HG03571 (cell line): ENCODE results near the gene CD7.

ENCODE experiments used
- ATAC-seq: cut with Tn5 transposase; IDR thresholded peaks from one replicate; pipeline ENCODE4 v1.9.1; 2021; ENCODE audit not compliant: unreplicated experiment

CD7 gene

DNA sequence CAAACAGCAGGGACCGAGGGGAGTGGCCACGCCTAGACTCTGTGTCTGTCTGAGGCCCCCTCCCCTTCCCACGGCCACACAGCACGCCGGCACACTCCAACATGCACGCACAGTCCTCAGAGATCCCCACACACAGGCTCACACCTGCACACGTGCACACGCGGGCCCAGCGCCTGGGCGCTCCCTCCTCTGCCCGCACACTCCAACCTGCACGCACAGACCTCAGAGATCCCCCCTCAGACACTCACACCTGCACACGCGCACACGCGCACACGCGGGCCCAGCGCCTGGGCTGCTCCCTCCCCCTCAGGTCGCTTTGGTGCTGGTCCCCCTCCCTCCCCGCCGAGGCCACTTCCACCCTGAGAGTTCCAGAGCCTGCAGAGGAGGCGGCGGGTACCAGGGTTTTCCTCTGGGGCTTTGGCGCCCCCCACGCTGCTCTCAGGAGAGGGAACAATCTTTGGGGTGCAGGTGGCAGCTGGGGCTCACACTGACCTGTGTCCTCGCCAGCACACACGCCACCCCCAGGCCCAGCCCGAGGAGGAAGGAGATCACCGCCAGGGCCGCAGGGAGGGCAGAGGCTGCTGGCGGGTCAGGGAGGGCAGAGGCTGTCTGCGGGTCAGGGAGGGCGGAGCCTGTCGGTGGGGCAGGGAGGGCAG is 1.6 kb downstream of the CD7 start:
- ATAC-seq, result no peak

DNA sequence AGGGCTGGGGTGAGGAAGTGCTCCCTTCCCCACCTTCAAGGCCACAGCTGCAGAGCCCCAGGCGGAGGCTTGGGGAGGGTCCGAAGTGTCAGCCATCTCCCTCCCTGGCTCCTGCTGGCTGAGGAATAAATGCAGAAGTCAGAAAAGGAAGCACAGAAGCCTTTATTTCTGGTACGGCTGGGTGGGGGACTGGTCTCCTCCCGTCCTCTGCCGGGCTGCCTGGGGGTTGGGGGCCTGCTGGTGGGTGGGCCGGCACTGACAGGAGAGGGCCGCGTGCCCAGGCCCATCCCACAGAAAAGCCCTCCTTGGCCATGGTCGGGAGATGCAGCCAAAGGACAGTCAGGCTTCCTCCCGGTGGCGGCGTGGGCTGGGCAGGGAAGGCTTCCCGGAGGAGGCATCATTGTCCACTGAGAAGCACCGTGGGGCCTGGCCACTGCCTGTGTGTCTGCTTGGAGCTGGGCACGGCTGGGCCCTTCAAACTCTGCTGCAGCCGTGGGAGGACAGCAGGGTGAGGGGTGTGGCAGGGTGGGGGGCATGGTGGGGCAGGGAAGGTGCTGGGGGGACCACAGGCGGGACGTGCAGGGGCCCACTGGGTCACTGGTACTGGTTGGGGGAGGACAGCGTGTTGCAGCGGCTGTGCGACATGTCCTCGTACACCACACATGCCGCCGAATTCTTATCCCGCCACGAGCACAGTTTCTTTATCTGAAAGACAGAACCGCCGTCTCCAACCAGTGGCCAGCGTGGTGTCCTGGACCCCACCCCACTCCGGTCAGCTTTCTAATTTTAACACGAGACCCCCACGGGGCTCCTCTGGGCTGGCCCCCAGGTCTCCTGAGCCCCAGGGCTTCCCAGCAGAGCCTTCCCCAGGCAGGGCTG is 2.4 kb downstream of the CD7 start:
- ATAC-seq, result no peak

DNA sequence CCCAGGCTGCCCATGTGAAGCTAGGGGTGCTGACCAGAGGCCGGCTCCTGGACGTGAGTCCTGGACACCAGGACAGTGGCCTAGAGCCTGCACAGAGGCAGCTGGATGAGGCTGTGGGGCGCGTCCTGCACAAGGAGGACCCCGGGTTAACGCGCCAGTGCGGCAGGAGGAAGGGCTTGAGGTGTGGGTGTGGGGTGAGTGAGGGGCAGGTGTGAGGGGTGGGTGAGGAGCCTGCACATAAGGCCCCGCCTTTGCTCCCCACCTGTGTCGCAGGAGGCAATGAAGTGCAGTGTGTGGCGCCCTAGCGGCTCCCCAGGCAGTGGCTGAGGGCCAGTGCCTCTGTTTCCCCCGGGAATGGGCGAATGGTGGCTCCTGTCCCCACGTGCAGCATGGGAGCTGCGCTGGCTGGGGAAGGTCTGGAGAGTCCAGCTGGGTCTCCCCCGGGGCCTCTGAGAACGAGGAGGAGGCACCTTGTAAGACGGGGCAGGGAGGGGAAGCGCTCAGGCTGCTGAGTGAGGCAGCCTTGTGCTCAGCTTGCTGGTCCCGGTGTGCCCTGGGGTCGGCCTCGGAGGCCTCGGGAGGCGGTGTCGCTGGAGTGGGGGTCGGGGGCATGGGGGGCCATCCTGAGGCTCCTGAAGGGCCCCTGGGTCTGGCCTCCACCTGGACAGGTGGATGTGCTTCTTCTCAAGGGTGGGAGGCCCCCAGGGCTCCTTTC is 3.2 kb downstream of the CD7 start:
- no peak for ATAC-seq

DNA sequence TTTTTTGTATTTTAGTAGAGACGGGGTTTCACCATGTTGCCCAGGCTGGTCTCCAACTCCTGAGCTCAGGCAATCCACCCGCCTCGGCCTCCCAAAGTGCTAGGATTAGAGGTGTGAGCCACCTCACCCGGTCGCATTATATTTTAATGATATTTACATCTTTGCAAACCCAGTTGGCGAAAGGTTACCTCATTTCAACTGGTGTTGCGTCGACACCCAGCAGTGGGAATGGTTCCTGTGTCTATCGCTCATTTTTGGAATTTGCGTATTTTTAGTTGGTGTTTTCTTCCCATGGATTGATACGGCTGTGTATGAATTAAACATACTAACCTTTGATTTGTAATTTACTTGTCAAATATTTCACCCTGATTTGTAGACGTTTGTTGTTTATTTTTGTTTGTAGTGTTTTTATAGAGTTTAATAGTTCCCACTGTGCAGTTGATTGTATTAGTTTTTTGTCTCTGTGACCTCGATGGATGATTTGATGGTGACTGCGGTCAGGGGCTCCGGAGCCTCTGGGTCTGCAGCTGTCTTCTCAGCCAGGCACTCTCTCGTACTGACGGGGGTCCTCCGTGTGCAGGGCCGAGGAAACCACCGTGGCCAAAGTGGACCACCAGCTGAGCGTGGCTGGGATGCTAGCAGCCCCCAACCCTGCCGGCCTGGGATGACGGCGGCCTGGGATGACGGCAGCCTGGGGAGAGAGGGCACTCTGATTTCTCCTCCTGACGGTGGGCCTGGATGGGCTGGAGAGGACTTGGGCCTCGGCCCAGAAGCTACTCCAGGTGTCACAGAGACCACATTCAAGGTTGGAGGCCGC is 4.0 kb downstream of the CD7 start:
- ATAC-seq, result no peak

DNA sequence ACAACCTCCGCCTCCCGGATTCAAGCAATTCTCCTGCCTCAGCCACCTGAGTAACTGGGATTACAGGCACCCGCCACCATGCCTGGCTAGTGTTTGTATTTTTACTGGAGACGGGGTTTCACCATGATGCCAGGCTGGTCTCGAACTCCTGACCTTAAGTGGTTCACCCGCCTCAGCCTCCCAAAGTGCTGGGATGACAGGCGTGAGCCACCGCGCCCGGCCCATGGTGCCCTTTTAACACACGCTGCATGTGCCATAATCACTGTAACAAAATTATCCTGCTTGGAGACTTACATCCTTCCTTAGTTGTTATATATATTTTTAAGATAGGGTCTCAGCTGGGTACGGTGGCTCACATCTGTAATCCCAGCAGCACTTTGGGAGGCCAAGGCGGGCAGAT is 5.4 kb downstream of the CD7 start:
- no peak for ATAC-seq

DNA sequence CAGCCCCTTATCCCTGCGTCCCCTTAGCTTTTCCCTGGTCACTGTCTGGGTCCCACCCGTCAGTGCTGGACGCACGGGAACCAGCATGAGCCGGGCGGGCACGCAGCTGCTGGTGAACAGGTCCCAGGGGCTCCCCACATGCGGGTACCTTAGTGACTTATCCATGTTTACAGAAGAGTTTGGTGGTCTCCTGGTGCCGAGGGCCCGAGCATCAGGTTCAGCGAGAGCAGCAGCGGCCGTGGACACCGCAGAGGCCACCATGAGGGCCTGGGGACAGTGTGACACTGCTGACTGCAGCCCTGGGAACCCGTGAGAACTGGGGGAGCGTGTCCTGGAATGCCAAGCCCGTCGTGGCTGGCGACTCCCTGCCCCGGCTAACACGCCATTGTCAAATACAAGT is 6.5 kb downstream of the CD7 start:
- no peak for ATAC-seq

DNA sequence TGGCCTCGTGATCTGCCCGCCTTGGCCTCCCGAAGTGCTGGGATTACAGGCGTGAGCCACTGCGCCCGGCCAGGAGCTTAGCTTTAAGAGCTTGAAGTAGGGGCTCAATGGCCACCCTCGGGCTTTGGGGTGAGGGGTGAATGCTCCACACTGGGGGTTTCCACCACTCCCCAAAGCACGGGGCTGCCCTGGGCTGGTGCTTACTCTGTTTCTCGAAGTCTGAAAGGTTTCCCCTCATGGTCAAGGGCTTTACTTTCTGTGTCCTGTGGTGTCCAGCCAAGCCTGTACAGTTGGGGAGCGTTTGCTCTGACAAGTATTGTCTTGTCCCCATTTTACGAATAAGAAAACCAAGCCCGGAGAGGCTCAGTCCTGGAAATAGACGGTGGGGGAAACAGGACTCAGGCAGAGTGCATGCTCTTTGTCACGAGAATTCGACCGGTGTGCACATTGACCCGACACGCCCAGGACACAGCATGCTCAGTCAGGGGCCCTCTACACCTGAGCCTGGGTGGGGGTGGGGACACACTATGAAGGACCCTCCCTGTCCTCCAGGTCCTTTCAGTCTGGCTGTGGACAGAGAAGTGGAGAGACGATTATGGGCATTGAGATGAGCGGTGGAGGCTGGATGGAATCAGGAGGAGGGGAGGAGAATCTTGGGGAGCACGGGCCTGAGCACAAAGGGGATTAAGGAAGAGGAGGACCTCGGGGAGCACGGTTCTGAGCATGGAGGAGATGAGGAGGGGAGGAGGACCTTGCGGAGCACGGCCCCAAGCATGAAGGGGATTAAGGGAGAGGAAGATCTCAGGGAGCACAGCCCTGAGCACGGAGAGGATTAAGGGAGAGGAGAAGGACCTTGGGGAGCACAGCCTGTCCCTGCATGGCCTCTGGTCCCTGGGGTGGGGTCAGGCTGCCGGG is 7.5 kb downstream of the CD7 start:
- no peak for ATAC-seq

DNA sequence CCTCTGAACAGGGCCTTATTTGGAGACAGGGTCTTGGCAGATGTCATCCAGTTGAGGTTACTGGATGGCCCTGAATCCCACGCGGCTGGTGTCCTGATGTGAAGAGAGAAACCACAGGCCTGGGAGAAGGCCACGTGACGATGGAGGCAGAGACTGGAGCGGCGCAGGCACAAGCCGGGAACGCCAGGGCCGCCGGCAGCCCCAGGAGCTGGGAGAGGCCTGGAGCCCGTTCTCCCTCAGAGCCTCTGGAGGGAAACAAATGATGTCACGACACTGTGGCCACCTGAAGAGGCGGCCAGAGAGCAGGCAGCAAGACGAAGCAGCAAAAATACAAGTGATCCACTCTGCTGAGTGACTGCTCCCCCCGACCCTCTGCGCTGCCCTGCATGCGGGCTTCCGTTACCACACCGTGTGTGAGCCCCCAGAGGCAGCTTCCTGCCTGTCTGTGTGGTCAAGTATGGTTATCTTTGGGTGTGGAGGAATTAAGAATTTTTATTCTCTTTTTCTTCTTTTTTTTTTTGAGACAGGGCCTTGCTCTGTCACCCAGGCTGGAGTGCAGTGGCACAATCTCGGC is 11.6 kb downstream of the CD7 start:
- ATAC-seq, result no peak

DNA sequence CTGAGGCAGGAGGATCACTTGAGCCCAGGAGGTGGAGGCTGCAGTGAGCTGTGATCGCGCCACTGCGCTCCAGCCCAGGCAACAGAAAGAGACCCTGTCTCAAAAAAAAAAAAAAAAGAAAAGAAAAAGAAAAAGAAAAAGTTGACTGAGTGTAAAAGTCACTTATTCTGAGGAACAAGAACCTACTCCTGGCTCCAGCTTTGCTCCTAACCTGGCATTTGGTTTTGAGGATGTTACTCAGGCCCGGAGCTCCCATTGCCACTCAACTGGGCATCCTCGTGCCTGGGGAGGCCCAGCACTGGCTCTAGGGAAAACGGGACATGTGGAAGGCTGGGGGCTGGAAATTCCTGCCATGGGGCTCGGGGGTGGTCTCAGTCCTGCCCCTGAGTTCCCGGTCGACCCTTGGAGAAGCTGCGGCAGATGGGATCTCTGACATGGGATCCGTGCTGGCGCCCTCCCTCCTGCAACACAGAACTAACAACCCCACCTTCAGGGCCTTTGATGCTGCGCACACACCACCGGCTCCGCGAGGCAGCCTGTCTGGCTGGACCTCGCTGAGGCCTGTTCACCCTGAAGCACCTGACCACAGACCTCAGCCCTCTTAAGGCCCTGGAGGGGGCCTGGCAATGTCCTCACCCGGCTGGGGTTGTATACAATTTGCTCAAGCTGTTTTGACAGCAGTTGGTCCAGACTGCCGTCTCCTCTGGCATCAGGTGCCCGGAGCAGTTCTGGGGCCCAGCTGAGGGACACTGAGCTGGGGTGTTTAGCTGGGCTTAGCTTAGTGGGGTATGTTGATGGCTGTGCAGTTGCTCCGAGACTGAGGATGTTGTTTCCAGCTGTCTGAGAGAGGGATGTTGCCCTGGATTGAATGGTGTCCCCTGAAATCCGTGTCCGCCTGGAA is 12.3 kb downstream of the CD7 start:
- ATAC-seq, result no peak

DNA sequence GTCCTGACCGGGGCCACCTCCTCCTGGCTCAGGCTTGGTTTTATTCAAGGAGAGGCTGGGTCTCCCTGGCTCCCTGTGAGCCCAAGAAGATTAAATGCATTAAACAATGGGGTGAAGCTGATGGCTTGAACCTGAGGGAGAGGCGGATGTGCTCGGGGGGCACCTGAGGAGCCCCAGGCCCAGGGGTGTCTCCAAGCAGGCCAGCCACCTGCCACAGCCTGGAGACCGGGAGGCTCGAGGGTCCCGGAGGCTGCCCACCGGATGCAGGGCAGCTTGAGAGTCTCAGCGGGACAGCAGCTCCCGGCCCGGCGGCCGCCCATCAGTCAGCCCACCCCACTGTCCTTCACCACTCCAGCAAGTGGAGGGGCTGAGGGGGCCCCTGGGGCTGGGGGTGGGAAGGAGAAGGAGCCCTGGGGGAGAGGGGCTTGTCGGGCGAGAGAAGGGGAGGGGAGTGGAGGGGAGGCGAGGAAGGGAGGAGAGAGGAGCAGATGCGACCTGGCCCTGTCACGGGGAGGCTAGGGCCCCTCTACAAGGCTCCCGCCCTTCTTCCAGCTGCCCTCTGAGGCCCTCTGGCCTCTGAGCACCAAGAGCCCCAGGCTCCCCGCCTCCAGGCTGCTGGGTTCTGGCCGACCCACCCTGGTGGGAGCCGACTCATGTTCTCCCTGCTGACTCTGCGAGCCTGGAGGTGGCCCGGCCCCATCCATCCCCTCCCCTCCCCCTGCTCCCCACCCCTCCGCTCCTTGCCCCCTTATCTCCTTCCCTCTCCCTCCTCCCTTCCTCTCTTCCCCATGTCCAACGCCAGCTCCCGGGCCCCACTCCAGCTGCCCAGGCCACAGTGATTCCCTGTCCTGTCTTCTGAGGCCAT is 13.2 kb downstream of the CD7 start:
- ATAC-seq, result no peak

DNA sequence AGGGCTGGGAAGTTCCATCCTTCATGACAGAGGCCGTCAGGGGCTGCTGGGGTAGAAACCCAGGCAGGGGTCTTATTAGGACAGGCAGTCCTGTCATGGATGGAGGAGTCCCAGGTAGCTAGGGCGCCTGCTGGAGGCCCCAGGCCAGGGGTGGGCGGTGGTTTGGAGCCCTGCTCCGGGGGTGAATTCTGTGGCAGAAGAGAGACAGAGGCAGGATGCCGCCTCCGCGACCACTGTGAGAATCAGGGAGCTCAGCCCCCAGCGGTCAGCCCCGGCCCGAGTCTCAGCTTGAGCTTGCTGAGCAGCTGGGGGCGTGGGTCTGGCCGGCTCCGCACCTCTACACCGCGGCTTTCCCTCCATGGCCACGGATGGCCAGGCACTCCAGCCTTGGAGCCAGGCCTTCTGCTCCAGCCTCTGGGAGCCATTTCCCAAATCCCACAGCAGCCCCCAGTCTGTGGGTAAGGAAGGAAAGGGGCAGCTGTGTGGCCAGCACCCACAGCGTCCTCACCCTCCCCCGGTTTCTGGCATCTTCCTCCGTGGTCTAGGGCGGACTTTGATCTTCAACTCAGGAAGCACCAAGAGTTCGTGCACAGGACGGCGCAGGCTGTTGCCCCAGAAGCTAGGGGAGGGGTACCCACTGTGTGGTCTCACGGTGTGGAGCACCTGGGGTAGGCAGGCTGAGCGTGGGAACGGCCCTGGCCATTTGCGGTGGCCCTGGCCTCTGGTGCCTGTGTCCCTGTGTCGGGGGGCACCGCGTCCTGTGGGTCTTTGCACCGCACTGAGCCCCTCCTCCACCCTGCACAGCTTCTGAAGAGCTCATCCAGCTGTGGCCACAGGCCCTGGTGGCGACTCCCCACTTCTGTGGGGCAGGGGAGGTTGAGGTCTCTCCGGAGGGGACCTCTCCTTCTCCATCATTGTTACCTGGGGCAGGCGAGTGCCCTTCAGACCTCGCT is 14.1 kb downstream of the CD7 start:
- no peak for ATAC-seq

DNA sequence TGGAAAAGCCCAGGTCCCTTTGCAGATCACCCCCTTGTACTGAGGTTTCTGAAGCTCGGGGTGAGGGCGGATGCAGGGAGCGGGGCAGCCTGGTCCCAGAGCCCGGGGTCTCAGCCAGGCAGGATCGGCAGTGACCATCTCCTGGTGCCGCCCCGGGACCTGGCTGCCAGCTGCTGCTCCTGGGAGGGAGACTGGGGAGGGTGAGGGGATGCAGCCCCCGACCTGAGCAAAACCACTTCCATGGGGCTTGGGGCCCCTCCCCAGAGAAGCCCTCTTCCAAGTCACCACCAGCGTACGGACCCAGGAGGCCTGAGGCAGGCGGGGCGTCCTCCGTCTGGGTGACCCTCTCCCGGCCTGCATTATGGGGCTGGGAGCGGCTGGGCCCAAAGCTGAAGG is 14.8 kb downstream of the CD7 start:
- no peak for ATAC-seq

DNA sequence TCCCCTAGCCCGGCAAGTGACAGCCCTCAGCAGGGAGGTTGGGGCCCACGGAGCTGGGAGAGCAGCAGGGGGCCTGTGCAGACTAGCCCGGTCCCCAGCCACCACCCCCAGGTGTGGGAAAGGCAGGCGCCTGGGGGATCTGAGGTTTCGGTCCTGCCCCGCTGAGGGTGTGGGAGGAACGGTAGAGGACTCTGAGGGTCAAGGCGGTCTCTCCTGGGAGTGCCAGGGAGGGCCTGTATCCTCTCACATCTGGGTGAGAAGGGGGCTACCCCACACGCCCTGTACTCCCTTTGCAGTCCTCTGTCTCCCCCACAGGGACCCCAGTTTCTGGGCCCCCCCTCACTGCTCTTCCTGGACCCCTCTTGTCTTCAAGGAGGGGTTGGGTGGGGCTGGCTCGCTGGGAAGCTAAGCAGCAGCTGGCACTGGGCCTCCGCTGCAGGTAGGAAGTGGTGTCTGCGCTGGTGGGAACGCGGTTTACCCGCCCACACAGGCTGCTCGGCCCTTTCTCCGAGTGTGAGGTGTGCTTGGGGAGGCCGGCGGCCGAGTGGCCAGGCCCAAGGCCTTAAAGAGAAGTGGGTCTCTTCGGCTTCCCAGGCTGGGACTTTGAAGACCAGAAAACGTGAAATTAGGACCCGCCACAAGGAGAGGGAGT is 15.4 kb downstream of the CD7 start:
- ATAC-seq, result no peak

DNA sequence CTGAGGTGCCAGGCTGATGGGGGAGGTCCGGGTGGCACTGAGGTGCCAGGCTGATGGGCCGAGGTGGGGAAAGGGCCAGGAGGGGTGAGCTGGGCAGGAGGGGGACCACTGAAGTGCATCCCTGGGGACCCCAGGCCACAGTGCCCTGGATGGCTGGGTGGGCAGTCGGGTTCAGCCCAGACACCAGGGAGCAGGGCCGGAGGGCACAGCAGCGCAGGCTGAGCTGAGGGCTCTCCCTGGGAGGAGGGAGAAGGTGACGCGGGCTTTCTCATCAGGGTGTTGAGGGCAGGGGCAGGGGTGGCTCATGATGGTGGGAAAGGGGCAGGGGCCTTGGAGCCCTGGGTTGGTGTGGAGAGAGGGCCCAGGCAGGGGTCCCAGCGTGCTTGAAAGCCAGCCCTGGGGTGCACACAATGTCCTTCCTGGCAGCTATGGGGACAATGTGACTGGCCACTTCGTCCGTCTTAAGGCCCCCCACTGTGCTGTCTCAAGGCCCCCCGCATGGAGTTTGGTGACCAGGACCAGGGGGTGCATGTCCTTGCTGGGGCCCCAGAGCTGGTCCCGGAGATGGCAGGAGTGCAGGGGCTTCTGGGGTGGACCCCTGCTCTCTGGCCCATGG is 16.0 kb downstream of the CD7 start:
- no peak for ATAC-seq

DNA sequence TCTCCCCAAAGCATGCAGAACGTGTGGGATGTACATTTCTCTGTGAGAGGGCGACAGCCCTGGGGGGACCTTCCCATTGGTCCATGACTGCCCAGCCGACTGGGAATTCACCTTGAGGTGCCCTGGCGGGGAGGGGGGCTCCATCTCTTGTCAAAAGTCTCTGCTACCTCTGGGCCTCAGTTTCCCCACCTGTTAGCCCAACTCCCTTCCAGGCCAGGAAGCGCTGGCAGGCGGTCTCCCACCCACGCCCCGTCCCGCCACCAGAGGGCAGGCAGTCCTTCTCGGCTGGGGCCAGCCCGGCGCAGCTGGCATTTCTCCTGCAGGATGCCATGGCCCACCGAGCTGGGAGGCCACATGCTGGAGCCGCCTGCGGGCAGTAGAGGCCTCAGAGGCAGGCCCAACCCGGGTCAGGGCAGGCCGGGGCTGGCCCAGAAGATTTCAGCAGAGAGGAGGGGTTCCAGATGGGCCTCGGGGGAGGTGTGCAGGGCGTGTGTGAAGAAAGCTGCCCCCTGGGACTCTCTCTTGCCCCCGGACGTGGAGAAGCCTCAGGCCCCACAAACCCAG is 16.6 kb downstream of the CD7 start:
- no peak for ATAC-seq
